AG04449 (cell line): ENCODE results near the gene ADAMTS12.

Source experiments
- CTCF ChIA-PET: fragments of 350-600 bp; formaldehyde crosslinking; extraction: SDS; loops from one replicate; lab custom pipeline; 2021; ENCODE audit warnings: antibody characterized with exemption; lab: Yijun Ruan, JAX
- POLR2A ChIA-PET: fragments of 400-600, 350-600 bp; formaldehyde crosslinking; extraction: SDS; loops from one replicate; lab custom pipeline; 2020; ENCODE audit warnings: antibody characterized with exemption, inconsistent platforms; lab: Yijun Ruan, JAX
- DNase-seq: peaks from one replicate; pipeline ENCODE4 v3.0.0-alpha.2; 2010; ENCODE audit warnings: low read depth, low spot score
- H3K4me3 ChIP-seq: 2 replicates; pipeline ENCODE4 v1.5.1; 2011; ENCODE audit warnings: low read depth, mild to moderate bottlenecking, control low read depth, low read length
- TF ChIP-seq, protein P1 (sequence below): IDR thresholded peaks from one replicate; pipeline ENCODE4 v1.5.1; 2011; ENCODE audit warnings: mild to moderate bottlenecking, moderate library complexity, low read length, control low read depth, inconsistent platforms; ENCODE audit not compliant: insufficient read depth; ENCODE audit errors: missing control alignments

ADAMTS12 gene

DNA sequence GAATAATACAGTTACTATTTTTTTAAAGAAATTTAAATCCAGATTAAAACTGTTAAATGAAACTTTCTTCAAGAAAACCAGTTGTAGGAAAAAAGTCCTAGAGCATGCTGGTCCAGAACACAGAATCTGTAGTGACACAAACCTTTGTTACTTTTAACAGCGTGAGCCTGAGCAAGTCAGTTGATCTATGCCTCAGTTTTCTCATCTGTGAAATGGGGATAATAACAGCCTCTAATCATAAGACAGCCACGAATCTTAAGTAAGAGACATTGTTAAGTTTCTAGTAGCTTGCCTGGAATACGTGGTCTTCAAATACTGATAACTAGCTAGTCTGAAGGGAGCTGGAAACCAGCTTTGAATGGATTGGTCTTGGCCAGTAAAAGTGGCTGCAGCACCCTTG, 158.6 kb downstream of the ADAMTS12 start:
- CTCF ChIA-PET: no interaction called here
- H3K4me3 ChIP-seq: no peak overlapping the region
- TF ChIP-seq, protein P1, sequence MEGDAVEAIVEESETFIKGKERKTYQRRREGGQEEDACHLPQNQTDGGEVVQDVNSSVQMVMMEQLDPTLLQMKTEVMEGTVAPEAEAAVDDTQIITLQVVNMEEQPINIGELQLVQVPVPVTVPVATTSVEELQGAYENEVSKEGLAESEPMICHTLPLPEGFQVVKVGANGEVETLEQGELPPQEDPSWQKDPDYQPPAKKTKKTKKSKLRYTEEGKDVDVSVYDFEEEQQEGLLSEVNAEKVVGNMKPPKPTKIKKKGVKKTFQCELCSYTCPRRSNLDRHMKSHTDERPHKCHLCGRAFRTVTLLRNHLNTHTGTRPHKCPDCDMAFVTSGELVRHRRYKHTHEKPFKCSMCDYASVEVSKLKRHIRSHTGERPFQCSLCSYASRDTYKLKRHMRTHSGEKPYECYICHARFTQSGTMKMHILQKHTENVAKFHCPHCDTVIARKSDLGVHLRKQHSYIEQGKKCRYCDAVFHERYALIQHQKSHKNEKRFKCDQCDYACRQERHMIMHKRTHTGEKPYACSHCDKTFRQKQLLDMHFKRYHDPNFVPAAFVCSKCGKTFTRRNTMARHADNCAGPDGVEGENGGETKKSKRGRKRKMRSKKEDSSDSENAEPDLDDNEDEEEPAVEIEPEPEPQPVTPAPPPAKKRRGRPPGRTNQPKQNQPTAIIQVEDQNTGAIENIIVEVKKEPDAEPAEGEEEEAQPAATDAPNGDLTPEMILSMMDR: no peak
- POLR2A ChIA-PET: no interaction called here
- DNase-seq: no peak

DNA sequence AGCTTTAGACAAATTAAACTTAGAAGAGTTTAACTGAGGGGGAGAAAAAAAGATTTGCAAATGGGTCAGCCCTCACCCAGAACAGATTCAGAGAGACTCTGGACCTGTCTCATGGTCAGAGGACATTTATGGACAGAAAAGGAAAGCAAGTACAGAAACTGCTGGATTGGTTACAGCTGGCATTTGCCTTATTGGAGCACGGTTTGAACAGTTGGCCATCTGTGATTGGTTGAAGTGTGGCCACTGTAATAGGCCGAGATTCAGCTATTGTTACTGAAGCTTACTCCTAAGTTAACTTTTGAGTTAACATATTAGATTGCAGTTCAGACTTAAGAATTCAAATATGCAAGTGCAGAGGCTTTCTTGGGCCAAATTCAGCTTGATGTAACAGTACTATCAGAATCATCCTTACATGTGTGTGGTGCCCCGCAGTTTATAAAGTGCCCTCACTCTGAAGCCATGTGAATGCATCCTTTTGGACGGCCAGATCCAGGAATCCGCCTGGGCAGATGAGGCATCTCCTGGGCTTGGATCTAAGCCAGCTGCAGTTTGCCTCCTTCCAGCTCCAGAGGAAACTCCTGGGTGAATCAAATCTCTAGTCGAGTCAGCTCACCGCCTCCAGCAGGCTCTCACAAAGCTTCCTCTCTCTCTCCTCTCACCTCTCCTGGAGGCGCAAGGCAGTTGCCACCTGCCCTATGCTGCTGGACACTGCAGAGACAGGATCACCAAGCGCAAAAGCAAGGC, 165.2 kb downstream of the ADAMTS12 start:
- ChIA-PET POLR2A (interaction anchor here (0.5 to 0.9 kb wide), 2 partner anchors 19 to 24 kb away, joined by 3 read pairs; no protein-coding TSS in a partner anchor), CTCF (interaction anchor here (1.1 to 2.0 kb wide), 3 partner anchors 10 to 244 kb away, joined by 3 to 7 read pairs (median 4); no protein-coding TSS in a partner anchor)
- TF ChIP-seq, protein P1: no peak
- no peak for DNase-seq
- no peak overlapping the region for H3K4me3 ChIP-seq

DNA sequence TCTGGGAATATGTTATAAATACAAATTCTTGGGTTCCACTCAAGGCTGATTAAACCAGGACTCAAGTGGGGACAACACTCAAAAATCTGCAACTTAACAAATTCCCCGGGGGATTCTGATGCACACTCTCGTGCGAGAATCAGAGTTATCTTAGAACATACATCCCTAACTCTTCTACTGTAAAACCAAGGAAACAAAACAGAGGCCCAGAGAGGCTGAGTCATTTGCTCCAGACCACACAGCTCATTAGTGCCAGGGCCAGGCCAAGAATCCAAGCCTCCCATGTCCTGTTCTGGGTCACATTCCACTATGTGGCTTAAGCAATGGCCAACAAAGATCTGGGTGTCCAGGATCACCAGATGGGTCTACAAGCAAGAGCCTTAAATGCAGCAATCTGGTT, 166.0 kb downstream of the ADAMTS12 start:
- TF ChIP-seq, protein P1: no peak
- ChIA-PET POLR2A (no interaction called here), CTCF (interaction anchor here (1.1 to 2.0 kb wide), 2 partner anchors 209 to 245 kb away, joined by 3 to 7 read pairs; no protein-coding TSS in a partner anchor)
- no peak overlapping the region for H3K4me3 ChIP-seq
- no peak for DNase-seq

DNA sequence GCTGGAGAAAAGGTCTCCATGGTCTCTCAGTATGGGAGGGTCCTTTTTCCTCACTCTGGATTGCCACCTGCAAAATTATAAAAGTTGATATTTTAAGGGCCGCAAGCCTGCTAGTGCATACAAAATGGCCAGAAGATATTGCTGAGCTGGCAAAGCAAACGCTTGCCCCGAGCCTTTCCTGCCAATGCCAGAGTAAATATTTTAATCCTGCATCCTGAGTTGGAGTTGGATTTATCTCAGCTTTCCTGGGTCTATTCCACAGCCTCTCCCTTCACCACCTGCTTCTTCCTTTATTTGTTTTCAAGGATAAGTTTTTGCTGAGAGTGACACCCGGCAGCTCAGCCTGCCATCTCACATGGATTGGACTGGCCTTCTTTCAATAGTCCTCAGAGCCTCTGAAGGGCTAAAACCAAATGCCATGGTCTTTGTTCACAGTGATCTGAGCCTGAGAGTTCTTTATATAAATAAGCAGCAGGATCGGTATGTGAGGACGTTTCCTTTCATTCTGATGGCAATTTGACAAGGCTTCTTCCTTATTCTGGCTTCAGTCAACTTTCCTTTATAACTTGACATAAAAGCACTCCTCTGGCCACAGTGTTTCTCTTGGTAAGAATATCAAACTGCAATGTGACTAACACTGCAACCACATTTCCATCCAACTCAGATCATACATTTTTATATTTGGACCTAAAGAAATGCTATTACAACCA, 170.1 kb downstream of the ADAMTS12 start:
- POLR2A ChIA-PET: no interaction called here
- TF ChIP-seq, protein P1: no peak
- DNase-seq: no peak
- no peak overlapping the region for H3K4me3 ChIP-seq
- CTCF ChIA-PET: no interaction called here

DNA sequence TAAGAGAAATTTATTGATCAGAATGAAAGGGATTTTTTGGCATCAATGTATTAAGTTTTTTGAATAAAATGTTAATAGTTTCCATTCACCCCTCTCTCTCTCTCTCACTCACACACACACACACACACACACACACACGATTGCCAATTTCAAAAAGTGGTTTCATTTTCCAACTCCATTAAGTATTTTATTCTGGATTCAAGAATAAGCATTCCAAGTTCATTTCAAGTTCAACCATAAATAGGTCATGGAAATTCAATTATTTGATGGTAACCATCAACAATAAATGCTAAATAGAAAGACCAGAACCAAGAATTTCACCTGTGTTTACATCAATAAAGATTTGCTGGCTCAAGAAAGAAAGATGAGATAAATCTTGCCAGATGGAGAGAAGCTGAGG, 171.6 kb downstream of the ADAMTS12 start:
- TF ChIP-seq, protein P1: no peak
- no peak overlapping the region for H3K4me3 ChIP-seq
- no peak for DNase-seq
- ChIA-PET POLR2A (no interaction called here), CTCF (no interaction called here)

DNA sequence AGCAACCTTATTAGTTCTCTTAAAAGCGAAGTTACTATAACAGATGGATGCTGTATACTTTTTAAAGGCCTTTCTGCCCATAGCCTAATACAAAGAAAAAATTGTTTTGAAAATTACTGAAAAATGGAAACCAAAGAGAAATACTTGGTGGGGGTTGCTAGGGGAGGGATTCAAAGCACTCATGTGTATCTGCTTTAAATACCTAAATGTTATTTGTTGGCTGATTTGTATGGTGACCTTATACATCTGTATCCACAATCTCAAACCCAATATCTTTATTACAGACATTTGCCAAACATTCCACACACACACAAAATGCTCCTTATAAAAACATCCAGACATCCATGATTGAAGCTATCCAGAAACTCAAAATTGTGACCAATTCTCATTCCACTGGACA, 172.0 kb downstream of the ADAMTS12 start:
- POLR2A ChIA-PET: no interaction called here
- TF ChIP-seq, protein P1: no peak
- CTCF ChIA-PET: no interaction called here
- no peak overlapping the region for H3K4me3 ChIP-seq
- DNase-seq: no peak
